Natural killer cell (primary cell): ENCODE data around the gene MRGPRD. TPM values are rescaled to one million over a fixed set of nuclear protein-coding genes. Genes with fewer than 3 reads are reported as not detected.

Experiments used
- ATAC-seq, 3 donors: fragments of 150-1000 bp in 2 of 3; fragments of 200-7000 bp in 1 of 3; cut with Tn5 transposase; 1 replicate in 1 of 3; 2 replicates in 2 of 3; pipeline ENCODE4 v1.10.0; 2021; ENCODE audit warnings: mild to moderate bottlenecking in 2 of 3, moderate library complexity in 2 of 3
- DNase-seq, 2 donors: peaks; one replicate each; pipeline versions ENCODE4 v3.0.0 to v3.0.0-alpha.2; 2013 to 2021; ENCODE audit warnings: mixed read lengths in 1 of 2
- H3K27ac ChIP-seq: one replicate; pipeline ENCODE4 v1.5.1; 2013; ENCODE audit warnings: mild to moderate bottlenecking, low read length
- H3K27me3 ChIP-seq: one replicate; pipeline ENCODE4 v1.6.1; 2013; ENCODE audit warnings: low read length; ENCODE audit not compliant: control insufficient read depth, insufficient read depth
- H3K36me3 ChIP-seq: one replicate; pipeline ENCODE4 v1.6.1; 2013; ENCODE audit warnings: low read length; ENCODE audit not compliant: control insufficient read depth, insufficient read depth
- H3K4me1 ChIP-seq: one replicate; pipeline ENCODE4 v1.6.1; 2013; ENCODE audit warnings: low read length; ENCODE audit not compliant: control insufficient read depth, insufficient read depth
- H3K4me3 ChIP-seq: one replicate; pipeline ENCODE4 v1.5.1; 2013; ENCODE audit warnings: low read length
- H3K9me3 ChIP-seq: one replicate; pipeline ENCODE4 v1.6.1; 2013; ENCODE audit warnings: low read length; ENCODE audit not compliant: control insufficient read depth, insufficient read depth
- H3K27ac Mint-ChIP-seq, 2 donors: one replicate each; pipeline ENCODE4 v1.8.0; 2022; ENCODE audit warnings: mild to moderate bottlenecking in 2 of 2, mixed read lengths in 2 of 2, moderate library complexity in 1 of 2
- H3K27me3 Mint-ChIP-seq, 2 donors: one replicate each; pipeline ENCODE4 v1.8.0; 2022; ENCODE audit warnings: low read depth in 2 of 2, mixed read lengths in 2 of 2
- H3K36me3 Mint-ChIP-seq: one replicate; pipeline ENCODE4 v1.8.0; 2022; ENCODE audit warnings: mixed read lengths
- H3K4me1 Mint-ChIP-seq, 2 donors: one replicate each; pipeline ENCODE4 v1.8.0; 2022; ENCODE audit warnings: mixed read lengths in 2 of 2
- H3K4me3 Mint-ChIP-seq: one replicate; pipeline ENCODE4 v1.8.0; 2022; ENCODE audit warnings: mild to moderate bottlenecking, moderate library complexity, mixed read lengths
- H3K9me3 Mint-ChIP-seq, 2 donors: one replicate each; pipeline ENCODE4 v1.8.0; 2022; ENCODE audit warnings: mixed read lengths in 2 of 2
- WGBS: methylation state at CpG from one replicate; pipeline ENCODE4 v1.1.7; 2013; ENCODE audit warnings: missing lambda C conversion rate; ENCODE audit not compliant: insufficient coverage; 5-methylcytosine and 5-hydroxymethylcytosine counted together
- intact Hi-C: fragments of 100-400 bp; cut with micrococcal nuclease; formaldehyde crosslinking; loops from one replicate; pipeline ENCODE4 v1.14.2; 2022
- total RNA-seq, 4 donors: library from RNA; stranded (reverse); fragments of 120-200 nt in 1 of 4; gene quantifications; one replicate each; pipeline versions ENCODE4 v1.2.3 to v1.2.4, GENCODE V29; 2013 to 2022
- TF ChIP-seq, protein P1 (sequence below): fragments of 200-600 bp; IDR thresholded peaks from one replicate; pipeline ENCODE4 v1.8.0; 2022; ENCODE audit warnings: antibody characterized with exemption

MRGPRD gene
- total RNA-seq, 3 donors from 2014 or later (not counting 1 experiment from before 2014, with no cell fraction given): not detected

GRCh38 chr11:68936358-68936636 lies 44.5 kb downstream of the MRGPRD start:
- Histone ChIP-seq H3K36me3 (peaks cover 43% of the 10 kb centered on the region), H3K4me3 (no peak overlapping the region), H3K9me3 (no peaks in the 10 kb centered on the region), H3K27ac (no peak overlapping the region), H3K27me3 (no peaks in the 10 kb centered on the region), H3K4me1 (no peaks in the 10 kb centered on the region)
- no peaks in the 10 kb centered on the region for H3K4me1 Mint-ChIP-seq
- H3K9me3 Mint-ChIP-seq: no peaks in the 10 kb centered on the region
- TF ChIP-seq, protein P1, sequence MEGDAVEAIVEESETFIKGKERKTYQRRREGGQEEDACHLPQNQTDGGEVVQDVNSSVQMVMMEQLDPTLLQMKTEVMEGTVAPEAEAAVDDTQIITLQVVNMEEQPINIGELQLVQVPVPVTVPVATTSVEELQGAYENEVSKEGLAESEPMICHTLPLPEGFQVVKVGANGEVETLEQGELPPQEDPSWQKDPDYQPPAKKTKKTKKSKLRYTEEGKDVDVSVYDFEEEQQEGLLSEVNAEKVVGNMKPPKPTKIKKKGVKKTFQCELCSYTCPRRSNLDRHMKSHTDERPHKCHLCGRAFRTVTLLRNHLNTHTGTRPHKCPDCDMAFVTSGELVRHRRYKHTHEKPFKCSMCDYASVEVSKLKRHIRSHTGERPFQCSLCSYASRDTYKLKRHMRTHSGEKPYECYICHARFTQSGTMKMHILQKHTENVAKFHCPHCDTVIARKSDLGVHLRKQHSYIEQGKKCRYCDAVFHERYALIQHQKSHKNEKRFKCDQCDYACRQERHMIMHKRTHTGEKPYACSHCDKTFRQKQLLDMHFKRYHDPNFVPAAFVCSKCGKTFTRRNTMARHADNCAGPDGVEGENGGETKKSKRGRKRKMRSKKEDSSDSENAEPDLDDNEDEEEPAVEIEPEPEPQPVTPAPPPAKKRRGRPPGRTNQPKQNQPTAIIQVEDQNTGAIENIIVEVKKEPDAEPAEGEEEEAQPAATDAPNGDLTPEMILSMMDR: no peak
- H3K27ac Mint-ChIP-seq: no peak overlapping the region
- no peak overlapping the region for H3K4me3 Mint-ChIP-seq
- H3K27me3 Mint-ChIP-seq: no peaks in the 10 kb centered on the region
- DNase-seq (no peak), ATAC-seq (no peak)
- WGBS: 89% methylated on average over 10 of the region's 10 CpGs
- H3K36me3 Mint-ChIP-seq: no peaks in the 10 kb centered on the region
- intact Hi-C loops: no loop called here

GRCh38 chr11:68935516-68936357 lies 45.0 kb downstream of the MRGPRD start:
- no peak overlapping the region for H3K4me3 Mint-ChIP-seq
- no peaks in the 10 kb centered on the region for H3K9me3 Mint-ChIP-seq
- Histone ChIP-seq H3K4me1 (no peaks in the 10 kb centered on the region), H3K27me3 (no peaks in the 10 kb centered on the region), H3K9me3 (no peaks in the 10 kb centered on the region), H3K36me3 (peaks cover 48% of the 10 kb centered on the region), H3K27ac (no peak overlapping the region), H3K4me3 (no peak overlapping the region)
- H3K27ac Mint-ChIP-seq: no peak overlapping the region
- no peaks in the 10 kb centered on the region for H3K36me3 Mint-ChIP-seq
- 96% methylated on average over 29 of the region's 29 CpGs for WGBS
- DNase-seq (no peak), ATAC-seq (no peak)
- H3K27me3 Mint-ChIP-seq: no peaks in the 10 kb centered on the region
- intact Hi-C loops: no loop called here
- H3K4me1 Mint-ChIP-seq: no peaks in the 10 kb centered on the region
- TF ChIP-seq, protein P1: no peak

DNA sequence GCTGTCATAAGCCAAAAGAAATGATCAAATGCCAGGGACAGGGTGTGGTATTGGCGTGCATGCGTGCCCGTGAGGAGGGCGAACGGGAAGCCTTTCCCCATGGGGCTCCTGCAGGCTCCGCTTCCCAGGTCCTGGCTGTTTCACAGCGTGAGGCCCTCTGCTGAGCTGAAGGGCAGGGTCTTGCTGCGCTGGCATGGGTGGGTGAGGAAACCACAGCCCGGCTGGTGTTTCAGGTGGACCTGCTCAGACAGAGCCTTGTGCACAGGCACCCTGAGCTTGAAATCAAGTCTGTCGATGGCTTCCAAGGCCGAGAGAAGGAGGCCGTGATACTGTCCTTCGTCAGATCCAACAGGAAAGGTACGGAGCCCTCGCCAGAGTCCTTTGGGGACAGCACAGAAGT lies 45.7 kb downstream of the MRGPRD start:
- ATAC-seq: no peak
- Mint-ChIP-seq H3K36me3 (no peaks in the 10 kb centered on the region), H3K27me3 (no peaks in the 10 kb centered on the region), H3K4me1 (no peaks in the 10 kb centered on the region), H3K27ac (no peak overlapping the region), H3K4me3 (no peak overlapping the region), H3K9me3 (no peaks in the 10 kb centered on the region)
- Histone ChIP-seq H3K27ac (no peak overlapping the region), H3K27me3 (no peaks in the 10 kb centered on the region), H3K4me1 (no peaks in the 10 kb centered on the region), H3K36me3 (peaks cover 55% of the 10 kb centered on the region), H3K9me3 (no peaks in the 10 kb centered on the region), H3K4me3 (no peak overlapping the region)
- 97% methylated on average over 15 of the region's 15 CpGs for WGBS
- no peak for DNase-seq
- TF ChIP-seq, protein P1: no peak
- intact Hi-C loops: no loop called here

DNA sequence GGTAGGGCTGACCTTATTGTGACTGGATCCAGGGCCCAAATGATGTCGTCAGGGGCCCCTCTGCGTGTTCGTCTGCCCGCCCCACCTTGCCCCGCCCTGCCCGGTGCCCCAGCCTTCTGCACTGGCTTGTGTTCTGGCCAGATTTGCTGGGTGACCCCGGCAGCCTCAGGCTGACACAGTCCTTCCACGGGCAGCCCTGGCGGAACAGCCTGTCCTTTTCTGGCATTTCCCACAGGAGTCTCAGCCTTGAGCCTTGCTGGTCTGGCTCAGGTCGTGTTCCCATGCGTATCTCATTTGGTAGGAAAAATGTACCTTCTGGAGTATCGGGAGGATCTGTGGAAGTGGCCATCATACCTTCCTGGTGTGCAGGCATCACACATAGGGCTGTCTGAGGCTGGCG lies 46.1 kb downstream of the MRGPRD start:
- Histone ChIP-seq H3K27me3 (no peaks in the 10 kb centered on the region), H3K36me3 (peaks cover 58% of the 10 kb centered on the region), H3K27ac (no peak overlapping the region), H3K4me1 (no peaks in the 10 kb centered on the region), H3K9me3 (no peaks in the 10 kb centered on the region), H3K4me3 (no peak overlapping the region)
- H3K36me3 Mint-ChIP-seq: no peaks in the 10 kb centered on the region
- H3K27ac Mint-ChIP-seq: no peak overlapping the region
- intact Hi-C loops: no loop called here
- DNase-seq: no peak
- H3K27me3 Mint-ChIP-seq: no peaks in the 10 kb centered on the region
- WGBS: 97% methylated on average over 13 of the region's 13 CpGs
- no peaks in the 10 kb centered on the region for H3K4me1 Mint-ChIP-seq
- TF ChIP-seq, protein P1: no peak
- H3K4me3 Mint-ChIP-seq: no peak overlapping the region
- no peaks in the 10 kb centered on the region for H3K9me3 Mint-ChIP-seq
- ATAC-seq: no peak
